SK-N-SH (cell line): ENCODE data around the gene CSRP2. TPM values are rescaled to one million over a fixed set of nuclear protein-coding genes. Genes with fewer than 3 reads are reported as not detected.

Experiments
- CTCF ChIA-PET: fragments of 300-600, 350-600 bp; formaldehyde crosslinking; extraction: SDS; loops from one replicate; lab custom pipeline; 2021; lab: Yijun Ruan, JAX
- POLR2A ChIA-PET: fragments of 350-600 bp; sonication (Branson Sonifier 250); formaldehyde crosslinking; extraction: SDS; loops from one replicate; lab custom pipeline; 2020; ENCODE audit warnings: antibody characterized with exemption, inconsistent platforms; lab: Yijun Ruan, JAX
- DNase-seq: peaks from one replicate; pipeline ENCODE4 v3.0.0; 2012
- H2AFZ ChIP-seq: fragments of 200-600 bp; sonication (generic); 2 replicates; pipeline ENCODE4 v1.8.1; 2016; ENCODE audit warnings: antibody characterized with exemption, mild to moderate bottlenecking, low read depth
- H3F3A ChIP-seq: fragments of 200-600 bp; sonication (generic); replicated peaks from 2 replicates; pipeline ENCODE3; 2016; ENCODE audit warnings: antibody characterized with exemption, mild to moderate bottlenecking; ENCODE audit not compliant: insufficient read depth
- H3K27ac ChIP-seq, 2 experiments: fragments of 200-500 bp in 1 of 2; fragments of 200-600 bp in 1 of 2; sonication (Bioruptor generic) in 1 of 2; sonication (generic), shearing (Covaris generic) in 1 of 2; 2 replicates each; pipeline versions ENCODE4 v1.5.1 to v1.6.1; 2014 to 2016; ENCODE audit warnings: low read depth in 2 of 2, inconsistent platforms in 1 of 2, low read length in 1 of 2, mild to moderate bottlenecking in 1 of 2, mixed read lengths in 1 of 2
- H3K27me3 ChIP-seq: fragments of 200-600 bp; sonication (generic), shearing (Covaris generic); 2 replicates; pipeline ENCODE4 v1.6.1; 2016; ENCODE audit warnings: mixed run types; ENCODE audit not compliant: insufficient read depth
- H3K36me3 ChIP-seq, 2 experiments: fragments of 200-500 bp in 1 of 2; fragments of 200-600 bp in 1 of 2; sonication (Bioruptor generic) in 1 of 2; sonication (generic) in 1 of 2; replicated peaks in 1 of 2; 2 replicates each; pipeline versions ENCODE3 to v1.5.1; 2014 to 2016; ENCODE audit warnings: low read length in 1 of 2, mild to moderate bottlenecking in 1 of 2; ENCODE audit not compliant: insufficient read depth in 2 of 2, control insufficient read depth in 1 of 2
- H3K4me1 ChIP-seq, 2 experiments: fragments of 200-500 bp in 1 of 2; fragments of 200-600 bp in 1 of 2; sonication (Bioruptor generic) in 1 of 2; sonication (generic), shearing (Covaris generic) in 1 of 2; 2 replicates each; pipeline versions ENCODE4 v1.5.1 to v1.6.1; 2014 to 2016; ENCODE audit warnings: low read depth in 1 of 2, low read length in 1 of 2, mixed run types in 1 of 2; ENCODE audit not compliant: insufficient read depth in 2 of 2, control insufficient read depth in 1 of 2
- H3K4me2 ChIP-seq: fragments of 200-600 bp; sonication (generic), shearing (Covaris generic); 2 replicates; pipeline ENCODE4 v1.6.1; 2017; ENCODE audit warnings: mixed run types
- H3K4me3 ChIP-seq, 2 experiments: fragments of 200-500 bp in 1 of 2; fragments of 200-600 bp in 1 of 2; sonication (Bioruptor generic) in 1 of 2; sonication (generic), shearing (Covaris generic) in 1 of 2; 2 replicates each; pipeline versions ENCODE4 v1.5.1 to v1.8.1; 2014 to 2016; ENCODE audit warnings: low read depth in 2 of 2, inconsistent platforms in 1 of 2, low read length in 1 of 2, mild to moderate bottlenecking in 1 of 2, mixed read lengths in 1 of 2, moderate library complexity in 1 of 2
- H3K79me2 ChIP-seq: fragments of 200-600 bp; sonication (generic); 2 replicates; pipeline ENCODE4 v1.8.1; 2017; ENCODE audit warnings: mild to moderate bottlenecking; ENCODE audit not compliant: insufficient read depth
- H3K9ac ChIP-seq: fragments of 200-600 bp; sonication (generic); 2 replicates; pipeline ENCODE4 v1.6.1; 2017; ENCODE audit warnings: mixed run types
- H3K9me2 ChIP-seq: fragments of 200-600 bp; sonication (generic); 2 replicates; pipeline ENCODE4 v1.6.1; 2017; ENCODE audit warnings: mixed run types
- H3K9me3 ChIP-seq: fragments of 200-600 bp; sonication (generic); 2 replicates; pipeline ENCODE4 v1.6.1; 2017; ENCODE audit warnings: mixed run types, mild to moderate bottlenecking, moderate library complexity
- H4K20me1 ChIP-seq: fragments of 200-600 bp; sonication (generic); 2 replicates; pipeline ENCODE4 v1.6.1; 2017; ENCODE audit warnings: mild to moderate bottlenecking, mixed run types; ENCODE audit not compliant: insufficient read depth
- CHD2 ChIP-seq: fragments of 150-350 bp; IDR thresholded peaks from 2 replicates; pipeline ENCODE4 v1.6.1; 2018; ENCODE audit warnings: low read length; ENCODE audit not compliant: partially characterized antibody
- CTCF ChIP-seq: fragments of 200-600 bp; sonication (generic); IDR thresholded peaks from 2 replicates; pipeline ENCODE4 v1.6.1; 2017; ENCODE audit warnings: antibody characterized with exemption, mild to moderate bottlenecking, moderate library complexity
- EZH2phosphoT487 ChIP-seq: fragments of 200-600 bp; sonication (generic); IDR thresholded peaks from 2 replicates; pipeline ENCODE4 v1.6.1; 2017; ENCODE audit warnings: low read depth, mixed run types, mild to moderate bottlenecking, antibody characterized with exemption, moderate library complexity, borderline replicate concordance
- FOSL2 ChIP-seq: IDR thresholded peaks from 2 replicates; pipeline ENCODE4 v1.4.0; 2012; ENCODE audit warnings: low read depth, mild to moderate bottlenecking, moderate library complexity, borderline replicate concordance
- FOXJ3 ChIP-seq: sonication (generic); formaldehyde crosslinking; IDR thresholded peaks from 2 replicates; pipeline ENCODE4 v1.5.1; 2020; ENCODE audit warnings: mild to moderate bottlenecking, missing genetic modification reagents
- FOXM1 ChIP-seq: IDR thresholded peaks from 2 replicates; pipeline ENCODE4 v1.4.0; 2012; ENCODE audit warnings: low read depth, mild to moderate bottlenecking
- GABPA ChIP-seq: IDR thresholded peaks from 2 replicates; pipeline ENCODE4 v1.4.0; 2012; ENCODE audit warnings: low read depth, mild to moderate bottlenecking
- GATA2 ChIP-seq: sonication (generic); formaldehyde crosslinking; IDR thresholded peaks from 2 replicates; pipeline ENCODE4 v1.5.0; 2020; ENCODE audit warnings: mild to moderate bottlenecking, missing genetic modification reagents
- IRF3 ChIP-seq: fragments of 150-350 bp; IDR thresholded peaks from 2 replicates; pipeline ENCODE4 v1.6.1; 2016; ENCODE audit warnings: mild to moderate bottlenecking, low read depth, low read length
- JUND ChIP-seq: IDR thresholded peaks from 2 replicates; pipeline ENCODE4 v1.4.0; 2012
- MEF2A ChIP-seq: IDR thresholded peaks from 2 replicates; pipeline ENCODE4 v1.4.0; 2012; ENCODE audit warnings: low read depth, borderline replicate concordance
- MXI1 ChIP-seq: IDR thresholded peaks from 2 replicates; pipeline ENCODE4 v1.6.1; 2012; ENCODE audit warnings: mild to moderate bottlenecking, low read depth, low read length, improper control_type of control experiment
- NRF1 ChIP-seq: IDR thresholded peaks from 2 replicates; pipeline ENCODE4 v1.6.1; 2012; ENCODE audit warnings: low read depth, mild to moderate bottlenecking, low read length
- RAD21 ChIP-seq: IDR thresholded peaks from 2 replicates; pipeline ENCODE4 v1.6.1; 2012; ENCODE audit warnings: mild to moderate bottlenecking, low read length
- RFX5 ChIP-seq: IDR thresholded peaks from 2 replicates; pipeline ENCODE4 v1.6.1; 2012; ENCODE audit warnings: mild to moderate bottlenecking, improper control_type of control experiment, low read length
- RXRA ChIP-seq: IDR thresholded peaks from 2 replicates; pipeline ENCODE4 v1.4.0; 2012; ENCODE audit warnings: low read depth, mild to moderate bottlenecking, borderline replicate concordance
- SIN3A ChIP-seq: IDR thresholded peaks from 2 replicates; pipeline ENCODE4 v1.6.1; 2012; ENCODE audit warnings: low read depth, mild to moderate bottlenecking, low read length, moderate library complexity, borderline replicate concordance
- TAF1 ChIP-seq: IDR thresholded peaks from 2 replicates; pipeline ENCODE4 v1.6.1; 2012; ENCODE audit warnings: low read depth, mild to moderate bottlenecking, low read length, moderate library complexity, borderline replicate concordance
- TCF12 ChIP-seq: IDR thresholded peaks from 2 replicates; pipeline ENCODE4 v1.4.0; 2012
- USF1 ChIP-seq: IDR thresholded peaks from 2 replicates; pipeline ENCODE4 v1.4.0; 2012; ENCODE audit warnings: low read depth, borderline replicate concordance
- USF2 ChIP-seq: fragments of 150-350 bp; IDR thresholded peaks from 2 replicates; pipeline ENCODE4 v1.6.1; 2017; ENCODE audit warnings: antibody characterized with exemption, low read length, low read depth, borderline replicate concordance
- WGBS: methylation state at CpG from one replicate; pipeline ENCODE4 v1.1.6; 2017; ENCODE audit warnings: low lambda C conversion rate; 5-methylcytosine and 5-hydroxymethylcytosine counted together
- polyA plus RNA-seq, 3 experiments: library from polyadenylated mRNA; depleted of rRNA; stranded (reverse); fragments of >200 nt; gene quantifications; 2 replicates each; pipeline ENCODE4 v1.2.3, GENCODE V29; 2012

The CSRP2 gene
- polyA plus RNA-seq, 1 of the 3 experiments (the other 2 are of a cell fraction) = 87.6 TPM

- TF ChIP-seq USF2 (no peak), CHD2 (no peak), IRF3 (no peak)
Observed at GRCh38 chr12:76811976-76812375, 66.8 kb downstream of the CSRP2 start (continued).

GRCh38 chr12:76810671-76811419 is 68.0 kb downstream of the CSRP2 start:
- no peaks in the 10 kb centered on the region for H3K9me3 ChIP-seq
- ChIA-PET CTCF (interaction anchor here (1.2 kb wide), 1 partner anchor 10 kb away, joined by 3 read pairs; no protein-coding TSS in a partner anchor), POLR2A (no interaction called here)
- WGBS = 80% methylated on average over 6 of the region's 6 CpGs
- H3K9me2 ChIP-seq = no peaks in the 10 kb centered on the region
- no peak for DNase-seq
- no peaks in the 10 kb centered on the region for H3K27me3 ChIP-seq
- no peak overlapping the region for H3K4me3 ChIP-seq
- H3K9ac ChIP-seq = no peak overlapping the region
- H4K20me1 ChIP-seq = no peaks in the 10 kb centered on the region
- H3K4me1 ChIP-seq = no peaks in the 10 kb centered on the region; a peak in 1 of 4 replicates
- no peaks in the 10 kb centered on the region for H3K79me2 ChIP-seq
- no peak overlapping the region for H3K4me2 ChIP-seq
- H2AFZ ChIP-seq = no peak overlapping the region
- no peak overlapping the region; a peak in 1 of 4 replicates for H3K27ac ChIP-seq
- H3F3A ChIP-seq = peaks cover 7% of the 10 kb centered on the region
- TF ChIP-seq USF1 (no peak), NRF1 (no peak), CTCF (no peak), FOXM1 (no peak), USF2 (no peak), TCF12 (no peak), RFX5 (no peak), IRF3 (no peak), MXI1 (no peak), FOSL2 (no peak), SIN3A (no peak), RAD21 (no peak), MEF2A (no peak), TAF1 (no peak), EZH2phosphoT487 (no peak), GABPA (no peak), JUND (no peak), GATA2 (no peak), RXRA (no peak), FOXJ3 (no peak)
- TF ChIP-seq, all 33 proteins: peak for 0
- peaks cover 74 to 95% of the 10 kb centered on the region in 2 experiments for H3K36me3 ChIP-seq
